Left lung (tissue), 10 donors: ENCODE measurements around the gene ALDH1A2. TPM values are rescaled to one million over a fixed set of nuclear protein-coding genes. Genes with fewer than 3 reads are reported as not detected.

Experiments used
- ATAC-seq: fragments of 200-7000 bp; cut with Tn5 transposase; one replicate; pipeline ENCODE4 v1.9.1; 2020; ENCODE audit warnings: moderate library complexity
- DNase-seq, 4 donors: peaks; one replicate each; pipeline ENCODE4 v3.0.0-alpha.2; 2013 to 2020
- H3K27ac ChIP-seq, 2 donors: fragments of 200-600 bp; sonication (generic) in 1 of 2; one replicate each; pipeline versions ENCODE4 v1.5.0 to v1.8.0; 2020 to 2021
- H3K27me3 ChIP-seq, 2 donors: fragments of 200-600 bp; sonication (generic) in 1 of 2; one replicate each; pipeline versions ENCODE4 v1.5.0 to v1.8.0; 2020 to 2021
- H3K36me3 ChIP-seq, 2 donors: fragments of 200-600 bp; sonication (generic) in 1 of 2; one replicate each; pipeline versions ENCODE4 v1.5.0 to v1.8.0; 2020 to 2021
- H3K4me1 ChIP-seq, 2 donors: fragments of 200-600 bp; one replicate each; pipeline ENCODE4 v1.8.0; 2021
- H3K4me3 ChIP-seq, 2 donors: fragments of 200-600 bp; sonication (generic) in 1 of 2; one replicate each; pipeline versions ENCODE4 v1.5.0 to v1.8.0; 2020 to 2021; ENCODE audit warnings: mild to moderate bottlenecking in 1 of 2
- H3K9me3 ChIP-seq, 2 donors: fragments of 200-600 bp; sonication (generic) in 1 of 2; one replicate each; pipeline versions ENCODE4 v1.5.0 to v1.8.0; 2020 to 2021
- CTCF ChIP-seq, 2 donors: fragments of 200-600 bp; sonication (generic) in 1 of 2; IDR thresholded peaks; one replicate each; pipeline versions ENCODE4 v1.5.0 to v1.8.0; 2021; ENCODE audit warnings: antibody characterized with exemption in 2 of 2
- intact Hi-C, 2 donors: fragments of 100-400 bp; cut with DNase I; formaldehyde crosslinking; loops; one replicate each; pipeline versions ENCODE4 v1.11.2 to v1.14.2; 2022
- polyA plus RNA-seq, 6 donors: library from polyadenylated mRNA; unstranded; fragments of 120-200 nt; gene quantifications; one replicate each; pipeline ENCODE4 v1.2.1, GENCODE V29; 2013; ENCODE audit not compliant: insufficient read length in 6 of 6
- total RNA-seq, 2 donors: library from RNA; stranded (reverse); fragmentation: NEBNext Ultra II Directional; extraction: Animal tissue kit (Norgen Biotek cat#: 25700); gene quantifications; one replicate each; pipeline ENCODE4 v1.2.1, GENCODE V29; 2021
- donor health status: DM: no; HTN: yes; CAD: no.
- donor health status: DM: no; HTN: no; CAD: no.

ALDH1A2 gene
- total and polyA plus RNA-seq, 8 donors, result 3.7 to 68.2 (median 52.0) TPM

GRCh38 chr15:58058729-58059128 lies 6.8 kb downstream of the ALDH1A2 start:
- Histone ChIP-seq H3K4me1 (no peaks in the 10 kb centered on the region), H3K36me3 (no peaks in the 10 kb centered on the region), H3K4me3 (no peak overlapping the region), H3K27me3 (peaks cover 26 to 68% of the 10 kb centered on the region in 2 donors), H3K27ac (no peak overlapping the region), H3K9me3 (no peaks in the 10 kb centered on the region)
- intact Hi-C loops, result no loop called here
- TF ChIP-seq CTCF (IDR thresholded peaks at IDR 0.05), result no peak
- ATAC-seq, result no peak
- no peak for DNase-seq

- H3K27ac ChIP-seq, result no peak overlapping the region
- no peak for TF ChIP-seq CTCF (IDR thresholded peaks at IDR 0.05)
- DNase-seq (no peak), ATAC-seq (no peak)
- no peaks in the 10 kb centered on the region for H3K9me3 ChIP-seq
- intact Hi-C loops, result no loop called here
- H3K36me3 ChIP-seq, result no peaks in the 10 kb centered on the region
- no peak overlapping the region for H3K4me3 ChIP-seq
- no peaks in the 10 kb centered on the region for H3K4me1 ChIP-seq
- peaks cover 21 to 62% of the 10 kb centered on the region in 2 donors for H3K27me3 ChIP-seq
Observed at GRCh38 chr15:58058073-58058472, 7.4 kb downstream of the ALDH1A2 start.

- no peak for DNase-seq
- H3K36me3 ChIP-seq, result no peaks in the 10 kb centered on the region
- H3K4me3 ChIP-seq, result no peak overlapping the region
- no peaks in the 10 kb centered on the region for H3K4me1 ChIP-seq
- no peaks in the 10 kb centered on the region for H3K9me3 ChIP-seq
- intact Hi-C loops, result no loop called here
- TF ChIP-seq CTCF (IDR thresholded peaks at IDR 0.05), result no peak
- H3K27me3 ChIP-seq, result peaks cover 15 to 57% of the 10 kb centered on the region in 2 donors
- H3K27ac ChIP-seq, result no peak overlapping the region
- no peak for ATAC-seq
Observed at GRCh38 chr15:58057559-58057958, 8.0 kb downstream of the ALDH1A2 start.

GRCh38 chr15:58056015-58056414 lies 9.5 kb downstream of the ALDH1A2 start:
- ATAC-seq (no peak), DNase-seq (no peak)
- Histone ChIP-seq H3K4me3 (no peak overlapping the region), H3K27me3 (peaks cover 5 to 41% of the 10 kb centered on the region in 2 donors), H3K9me3 (no peaks in the 10 kb centered on the region), H3K4me1 (no peaks in the 10 kb centered on the region), H3K36me3 (no peaks in the 10 kb centered on the region), H3K27ac (no peak overlapping the region)
- intact Hi-C loops, result no loop called here
- TF ChIP-seq CTCF (IDR thresholded peaks at IDR 0.05), result no peak

GRCh38 chr15:58053315-58054153 lies 12.0 kb downstream of the ALDH1A2 start:
- ATAC-seq (no peak), DNase-seq (no peak)
- H3K27ac ChIP-seq, result no peak overlapping the region
- no peaks in the 10 kb centered on the region for H3K4me1 ChIP-seq
- peaks cover 5 to 24% of the 10 kb centered on the region in 2 donors for H3K27me3 ChIP-seq
- TF ChIP-seq CTCF (IDR thresholded peaks at IDR 0.05), result no peak
- H3K4me3 ChIP-seq, result no peak overlapping the region
- no peaks in the 10 kb centered on the region for H3K9me3 ChIP-seq
- H3K36me3 ChIP-seq, result no peaks in the 10 kb centered on the region
- intact Hi-C loops, result no loop called here
